H9 (cell line): ENCODE measurements around the gene RHEBL1. TPM values are rescaled to one million over a fixed set of nuclear protein-coding genes. Genes with fewer than 3 reads are reported as not detected.

Experiments used
- DNase-seq: peaks from one replicate; pipeline ENCODE4 v3.0.0-alpha.2; 2017
- H2AFZ ChIP-seq: one replicate; pipeline ENCODE4 v1.6.1; 2013; ENCODE audit warnings: mild to moderate bottlenecking, low read length, control low read depth, moderate library complexity
- H2AK5ac ChIP-seq: 2 replicates; pipeline ENCODE4 v1.6.1; 2013; ENCODE audit warnings: low read length, control low read depth, mixed read lengths; ENCODE audit not compliant: insufficient read length
- H2BK120ac ChIP-seq: one replicate; pipeline ENCODE4 v1.6.1; 2013; ENCODE audit warnings: low read depth, mild to moderate bottlenecking, low read length, control low read depth, inconsistent platforms; ENCODE audit not compliant: poor library complexity, severe bottlenecking
- H2BK12ac ChIP-seq: 2 replicates; pipeline ENCODE4 v1.6.1; 2013; ENCODE audit warnings: low read length, control low read depth, mixed read lengths, low read depth; ENCODE audit not compliant: insufficient read length
- H2BK15ac ChIP-seq: 2 replicates; pipeline ENCODE4 v1.6.1; 2013; ENCODE audit warnings: low read depth, low read length, control low read depth
- H2BK20ac ChIP-seq: one replicate; pipeline ENCODE4 v1.6.1; 2013; ENCODE audit warnings: low read depth, mild to moderate bottlenecking, low read length, control low read depth, inconsistent platforms; ENCODE audit not compliant: poor library complexity, severe bottlenecking
- H2BK5ac ChIP-seq: 2 replicates; pipeline ENCODE4 v1.6.1; 2013; ENCODE audit warnings: low read length, control low read depth, mixed read lengths; ENCODE audit not compliant: insufficient read length
- H3K14ac ChIP-seq: 2 replicates; pipeline ENCODE4 v1.6.1; 2013; ENCODE audit warnings: low read length, control low read depth; ENCODE audit not compliant: insufficient read depth
- H3K18ac ChIP-seq: 2 replicates; pipeline ENCODE4 v1.6.1; 2013; ENCODE audit warnings: low read depth, mild to moderate bottlenecking, mixed read lengths, low read length, control low read depth; ENCODE audit not compliant: insufficient read length
- H3K23ac ChIP-seq: 2 replicates; pipeline ENCODE4 v1.6.1; 2013; ENCODE audit warnings: low read length, control low read depth, mixed read lengths, low read depth; ENCODE audit not compliant: insufficient read length
- H3K23me2 ChIP-seq: 2 replicates; pipeline ENCODE4 v1.6.1; 2013; ENCODE audit warnings: low read depth, mild to moderate bottlenecking, mixed read lengths, low read length, control low read depth; ENCODE audit not compliant: insufficient read length, poor library complexity, severe bottlenecking
- H3K27ac ChIP-seq: 2 replicates; pipeline ENCODE4 v1.5.1; 2013; ENCODE audit warnings: low read length, control low read depth, mixed read lengths, low read depth; ENCODE audit not compliant: insufficient read length
- H3K27me3 ChIP-seq: 2 replicates; pipeline ENCODE4 v1.6.1; 2013; ENCODE audit warnings: low read length, control low read depth, inconsistent platforms; ENCODE audit not compliant: insufficient read depth
- H3K4ac ChIP-seq: 2 replicates; pipeline ENCODE4 v1.6.1; 2013; ENCODE audit warnings: low read depth, mild to moderate bottlenecking, control low read depth, inconsistent platforms, low read length, moderate library complexity
- H3K4me1 ChIP-seq: 2 replicates; pipeline ENCODE4 v1.6.1; 2013; ENCODE audit warnings: low read length, control low read depth, inconsistent platforms; ENCODE audit not compliant: insufficient read depth
- H3K4me2 ChIP-seq: 2 replicates; pipeline ENCODE4 v1.6.1; 2013; ENCODE audit warnings: low read length, control low read depth, mixed read lengths; ENCODE audit not compliant: insufficient read length, insufficient read depth
- H3K56ac ChIP-seq: 2 replicates; pipeline ENCODE4 v1.6.1; 2013; ENCODE audit warnings: low read depth, mild to moderate bottlenecking, mixed read lengths, low read length, control low read depth; ENCODE audit not compliant: insufficient read length
- H3K79me1 ChIP-seq: 2 replicates; pipeline ENCODE4 v1.6.1; 2013; ENCODE audit warnings: low read depth, mild to moderate bottlenecking, moderate library complexity, low read length, control low read depth, inconsistent platforms; ENCODE audit not compliant: insufficient read depth, poor library complexity, severe bottlenecking
- H3K79me2 ChIP-seq: 2 replicates; pipeline ENCODE4 v1.6.1; 2013; ENCODE audit warnings: low read length, control low read depth, inconsistent platforms; ENCODE audit not compliant: insufficient read depth
- H3K9ac ChIP-seq: 2 replicates; pipeline ENCODE4 v1.6.1; 2013; ENCODE audit warnings: low read length, control low read depth, mixed read lengths; ENCODE audit not compliant: insufficient read length; ENCODE audit errors: extremely low read depth
- H3K9me3 ChIP-seq: one replicate; pipeline ENCODE4 v1.6.1; 2013; ENCODE audit warnings: low read depth, low read length, inconsistent platforms; ENCODE audit not compliant: control insufficient read depth
- H3T11ph ChIP-seq: one replicate; pipeline ENCODE4 v1.6.1; 2013; ENCODE audit warnings: mild to moderate bottlenecking, low read length, control low read depth, inconsistent platforms
- H4K20me1 ChIP-seq: one replicate; pipeline ENCODE4 v1.6.1; 2013; ENCODE audit not compliant: control insufficient read depth, insufficient read length, insufficient read depth
- H4K5ac ChIP-seq: 2 replicates; pipeline ENCODE4 v1.6.1; 2013; ENCODE audit warnings: low read depth, mild to moderate bottlenecking, mixed read lengths, low read length, control low read depth; ENCODE audit not compliant: insufficient read length
- H4K8ac ChIP-seq: replicated peaks from 2 replicates; pipeline ENCODE4 v1.6.1; 2013; ENCODE audit warnings: low read length, control low read depth, mixed read lengths, low read depth; ENCODE audit not compliant: insufficient read length
- H4K91ac ChIP-seq: 2 replicates; pipeline ENCODE4 v1.6.1; 2013; ENCODE audit warnings: low read depth, mild to moderate bottlenecking, moderate library complexity, mixed read lengths, low read length, control low read depth; ENCODE audit not compliant: insufficient read length
- H3K27ac Mint-ChIP-seq, 3 experiments: 2 replicates in 2 of 3; 3 replicates in 1 of 3; pipeline ENCODE4 v1.8.0; 2020 to 2021; ENCODE audit warnings: mixed read lengths in 3 of 3, mild to moderate bottlenecking in 1 of 3, moderate library complexity in 1 of 3
- H3K27me3 Mint-ChIP-seq: 2 replicates; pipeline ENCODE4 v1.8.0; 2021; ENCODE audit warnings: low read depth, mild to moderate bottlenecking, moderate library complexity, mixed read lengths
- H3K36me3 Mint-ChIP-seq, 3 experiments: 2 replicates in 2 of 3; 3 replicates in 1 of 3; pipeline ENCODE4 v1.8.0; 2020 to 2021; ENCODE audit warnings: low read depth in 3 of 3, mixed read lengths in 3 of 3; ENCODE audit not compliant: insufficient read depth in 1 of 3
- H3K4me1 Mint-ChIP-seq, 2 experiments: 2 replicates each; pipeline ENCODE4 v1.8.0; 2020; ENCODE audit warnings: mixed read lengths in 2 of 2
- H3K4me3 Mint-ChIP-seq, 2 experiments: 2 replicates in 1 of 2; 3 replicates in 1 of 2; pipeline ENCODE4 v1.8.0; 2020 to 2021; ENCODE audit warnings: mild to moderate bottlenecking in 2 of 2, mixed read lengths in 2 of 2, moderate library complexity in 1 of 2
- H3K9me3 Mint-ChIP-seq, 2 experiments: 2 replicates in 1 of 2; 3 replicates in 1 of 2; pipeline ENCODE4 v1.8.0; 2020; ENCODE audit warnings: mild to moderate bottlenecking in 2 of 2, mixed read lengths in 2 of 2, moderate library complexity in 1 of 2
- WGBS: extraction: QIAGEN DNeasy Blood & Tissue Kit; methylation state at CpG from one replicate; pipeline ENCODE4 v1.1.7; 2013; ENCODE audit warnings: missing lambda C conversion rate, low lambda C conversion rate, mixed read lengths; ENCODE audit not compliant: insufficient read length; ENCODE audit errors: extremely low coverage; 5-methylcytosine and 5-hydroxymethylcytosine counted together
- total RNA-seq: library from RNA; stranded (reverse); gene quantifications from 2 replicates; pipeline ENCODE4 v1.2.1, GENCODE V29; 2021
- TF ChIP-seq, protein P1 (sequence below): fragments of 200-600 bp; sonication (generic); conservative IDR thresholded peaks from 3 replicates; pipeline ENCODE4 v1.8.0; 2021; ENCODE audit warnings: antibody characterized with exemption, mild to moderate bottlenecking

RHEBL1 gene
- total RNA-seq, 1 experiment from 2014 or later, result 4.0 TPM

DNA sequence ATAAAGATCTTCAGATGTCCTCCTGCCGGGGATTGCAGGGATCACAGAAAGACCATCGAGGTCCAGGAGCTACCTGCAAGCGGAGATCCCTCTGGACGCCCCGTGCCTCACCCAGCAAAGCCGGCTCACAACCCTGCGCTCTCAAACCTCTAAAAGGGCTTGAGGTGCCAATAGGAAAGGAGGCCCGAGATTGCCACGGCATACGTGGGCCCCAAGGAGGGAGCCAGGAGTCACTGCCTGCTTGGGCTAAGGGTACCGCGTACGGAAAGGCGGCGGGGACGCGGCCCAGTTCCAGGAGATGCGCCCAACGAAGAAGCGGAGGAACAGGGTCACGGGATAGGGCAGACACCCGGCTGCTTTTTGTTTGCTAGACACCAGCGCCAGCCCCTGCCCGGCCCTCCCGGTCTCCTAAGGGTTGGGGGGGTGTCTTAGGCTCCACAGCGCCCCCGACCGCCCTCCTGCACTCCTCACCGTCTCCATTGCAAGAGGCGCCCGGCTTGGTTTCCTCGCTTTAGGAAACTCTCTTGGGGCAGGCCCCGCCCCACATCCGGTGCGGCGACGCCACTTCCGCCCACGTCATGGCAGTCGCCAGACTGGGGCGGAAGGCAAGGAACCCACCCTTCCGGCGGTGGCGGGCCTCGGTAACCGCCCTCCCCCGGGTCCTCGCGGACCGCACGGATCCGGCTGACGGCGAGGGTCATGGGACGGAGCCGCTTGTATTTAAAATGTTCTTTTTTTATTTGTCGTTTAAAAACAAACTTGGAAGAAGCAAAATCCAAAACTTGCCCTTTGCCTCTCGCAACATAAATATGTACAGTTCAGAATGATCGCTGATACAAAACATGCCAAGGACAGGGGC is 51.3 kb downstream of the RHEBL1 start, which contains the start of gene PRKAG1:
TSS of gene PRKAG1 (minus strand) at position 516 of the 859 bp plus-strand sequence. CDS start at position 480, 36 bp downstream.
- Mint-ChIP-seq H3K4me1 (peaks cover 15% of the 10 kb centered on the region in 2 experiments), H3K27me3 (no peaks in the 10 kb centered on the region; the same call in 1 of the 2 replicates), H3K36me3 (peaks cover 10 to 28% (median 26%) of the 10 kb centered on the region in 3 experiments), H3K9me3 (no peaks in the 10 kb centered on the region), H3K4me3 (peak within 1 kb of the TSS; percentile 89 to 93), H3K27ac (peak within 1 kb of the TSS; percentile 99)
- Histone ChIP-seq H2BK12ac (peak within 1 kb of the TSS; percentile 64), H3K27me3 (no peaks in the 10 kb centered on the region), H3K23me2 (peaks cover 9% of the 10 kb centered on the region), H3K4me1 (no peaks in the 10 kb centered on the region), H2AK5ac (no peak within 1 kb of the TSS), H3K79me1 (peaks cover 3% of the 10 kb centered on the region), H2BK120ac (peak within 1 kb of the TSS; percentile 78), H3K9ac (peak within 1 kb of the TSS; percentile 97), H2BK5ac (no peak within 1 kb of the TSS), H2AFZ (no peak within 1 kb of the TSS), H2BK20ac (no peak within 1 kb of the TSS), H3K9me3 (no peaks in the 10 kb centered on the region), H3K56ac (no peak within 1 kb of the TSS), H4K91ac (no peak within 1 kb of the TSS), H3T11ph (no peak within 1 kb of the TSS), H4K5ac (peak within 1 kb of the TSS; percentile 93), H3K14ac (peak within 1 kb of the TSS; percentile 80), H3K79me2 (no peaks in the 10 kb centered on the region), H3K27ac (peak within 1 kb of the TSS; percentile 91), H4K20me1 (no peaks in the 10 kb centered on the region), H4K8ac (peak within 1 kb of the TSS; percentile 53), H3K18ac (peak within 1 kb of the TSS; percentile 85), H3K23ac (no peak within 1 kb of the TSS), H3K4me2 (peak within 1 kb of the TSS; percentile 91), H2BK15ac (no peak within 1 kb of the TSS), H3K4ac (no peak within 1 kb of the TSS; the same call in 1 of the 2 replicates)
- WGBS, result no CpG with 5 or more reads among the region's 59 CpGs
- peak; percentile 99 for DNase-seq
- TF ChIP-seq, protein P1, sequence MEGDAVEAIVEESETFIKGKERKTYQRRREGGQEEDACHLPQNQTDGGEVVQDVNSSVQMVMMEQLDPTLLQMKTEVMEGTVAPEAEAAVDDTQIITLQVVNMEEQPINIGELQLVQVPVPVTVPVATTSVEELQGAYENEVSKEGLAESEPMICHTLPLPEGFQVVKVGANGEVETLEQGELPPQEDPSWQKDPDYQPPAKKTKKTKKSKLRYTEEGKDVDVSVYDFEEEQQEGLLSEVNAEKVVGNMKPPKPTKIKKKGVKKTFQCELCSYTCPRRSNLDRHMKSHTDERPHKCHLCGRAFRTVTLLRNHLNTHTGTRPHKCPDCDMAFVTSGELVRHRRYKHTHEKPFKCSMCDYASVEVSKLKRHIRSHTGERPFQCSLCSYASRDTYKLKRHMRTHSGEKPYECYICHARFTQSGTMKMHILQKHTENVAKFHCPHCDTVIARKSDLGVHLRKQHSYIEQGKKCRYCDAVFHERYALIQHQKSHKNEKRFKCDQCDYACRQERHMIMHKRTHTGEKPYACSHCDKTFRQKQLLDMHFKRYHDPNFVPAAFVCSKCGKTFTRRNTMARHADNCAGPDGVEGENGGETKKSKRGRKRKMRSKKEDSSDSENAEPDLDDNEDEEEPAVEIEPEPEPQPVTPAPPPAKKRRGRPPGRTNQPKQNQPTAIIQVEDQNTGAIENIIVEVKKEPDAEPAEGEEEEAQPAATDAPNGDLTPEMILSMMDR, result peak; percentile 71
